Lower lobe of right lung (tissue), 2 donors: ENCODE measurements around the gene BIRC7. TPM values are rescaled to one million over a fixed set of nuclear protein-coding genes. Genes with fewer than 3 reads are reported as not detected.

Experiments used
- ATAC-seq, 2 donors: fragments of 200-7000 bp; cut with Tn5 transposase; one replicate each; pipeline ENCODE4 v1.9.1; 2020 to 2022; ENCODE audit warnings: mild to moderate bottlenecking in 2 of 2, moderate library complexity in 2 of 2
- DNase-seq: peaks from one replicate; pipeline ENCODE4 v3.0.0-alpha.2; 2020
- H3K27ac ChIP-seq: fragments of 200-600 bp; one replicate; pipeline ENCODE4 v1.8.0; 2022
- H3K27me3 ChIP-seq: fragments of 200-600 bp; one replicate; pipeline ENCODE4 v1.8.0; 2022; ENCODE audit warnings: low read depth
- H3K36me3 ChIP-seq: fragments of 200-600 bp; one replicate; pipeline ENCODE4 v1.8.0; 2022; ENCODE audit warnings: mild to moderate bottlenecking
- H3K4me1 ChIP-seq: fragments of 200-600 bp; one replicate; pipeline ENCODE4 v1.8.0; 2022
- H3K4me3 ChIP-seq: fragments of 200-600 bp; one replicate; pipeline ENCODE4 v1.8.0; 2022; ENCODE audit warnings: mild to moderate bottlenecking
- H3K9me3 ChIP-seq: fragments of 200-600 bp; one replicate; pipeline ENCODE4 v1.8.0; 2022
- CTCF ChIP-seq: fragments of 200-600 bp; IDR thresholded peaks from one replicate; pipeline ENCODE4 v1.8.0; 2022; ENCODE audit warnings: antibody characterized with exemption, mild to moderate bottlenecking
- intact Hi-C: fragments of 100-400 bp; cut with DNase I; formaldehyde crosslinking; loops from one replicate; pipeline ENCODE4 v1.11.0; 2022
- total RNA-seq: library from RNA; stranded (reverse); fragmentation: NEBNext Ultra II Directional; extraction: Animal tissue kit (Norgen Biotek cat#: 25700); gene quantifications from one replicate; pipeline ENCODE4 v1.2.1, GENCODE V29; 2021
- donor health status: DM: no; HTN: yes; CAD: no; lungs with severe emphysema.

Gene BIRC7
- total RNA-seq, 1 donor from 2014 or later: 15.9 TPM

- Histone ChIP-seq H3K36me3 (peaks cover 85% of the 10 kb centered on the region), H3K27me3 (no peaks in the 10 kb centered on the region), H3K4me3 (no peak overlapping the region), H3K9me3 (no peaks in the 10 kb centered on the region), H3K4me1 (no peaks in the 10 kb centered on the region), H3K27ac (no peak overlapping the region)
- DNase-seq (no peak), ATAC-seq (no peak)
- intact Hi-C loops: no loop called here
- no peak for TF ChIP-seq CTCF
Measured at GRCh38 chr20:63285636-63286615, 50.2 kb downstream of the BIRC7 start.

DNA sequence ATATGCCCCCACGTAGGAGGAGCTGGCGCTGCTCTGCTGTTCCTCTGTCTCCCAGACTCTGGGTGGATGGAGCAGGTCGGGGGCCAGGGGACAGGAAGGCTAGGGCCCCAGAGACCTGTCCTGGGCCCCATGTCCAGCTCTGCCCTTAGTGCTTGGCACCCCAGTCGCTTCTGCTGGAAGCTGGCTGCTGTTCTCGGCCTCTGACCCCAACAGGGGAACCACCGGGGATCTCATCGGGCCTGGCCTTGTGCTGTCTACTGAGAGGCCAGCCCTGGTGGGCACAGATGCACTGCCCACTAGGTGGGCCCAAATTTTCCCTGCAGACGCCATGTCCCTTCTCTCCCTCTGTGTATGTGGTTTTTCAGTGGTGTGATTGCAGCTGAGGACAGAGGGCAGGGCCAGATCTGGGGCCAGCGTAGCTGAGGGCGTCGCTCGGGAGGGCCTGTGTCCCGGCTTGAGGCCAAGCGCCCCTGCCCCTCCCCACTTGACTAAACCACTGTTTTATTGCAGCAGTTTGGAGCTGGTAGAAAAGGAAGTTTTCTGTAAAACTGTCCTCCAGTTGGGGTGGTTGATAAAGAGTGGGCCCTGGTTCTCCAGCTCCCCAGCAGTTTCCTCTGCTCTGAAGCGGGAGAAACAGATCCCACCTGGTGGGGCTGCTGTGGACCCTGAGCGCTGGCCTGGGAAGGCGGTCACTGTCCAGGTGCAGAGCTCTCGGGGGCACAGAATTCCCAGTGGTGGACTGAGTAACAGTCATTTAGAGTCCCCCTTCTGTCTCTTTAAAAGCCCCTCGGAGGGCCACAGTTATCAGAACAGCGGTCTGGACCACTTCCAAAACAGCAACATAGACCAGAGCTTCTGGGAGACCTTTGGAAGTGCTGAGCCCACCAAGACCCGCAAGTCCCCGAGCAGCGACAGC is 51.3 kb downstream of the BIRC7 start:
- TF ChIP-seq CTCF: no peak
- Histone ChIP-seq H3K4me1 (no peaks in the 10 kb centered on the region), H3K27me3 (no peaks in the 10 kb centered on the region), H3K27ac (no peak overlapping the region), H3K9me3 (no peaks in the 10 kb centered on the region), H3K36me3 (peaks cover 73% of the 10 kb centered on the region), H3K4me3 (no peak overlapping the region)
- DNase-seq (no peak), ATAC-seq (no peak)
- intact Hi-C loops: no loop called here

DNA sequence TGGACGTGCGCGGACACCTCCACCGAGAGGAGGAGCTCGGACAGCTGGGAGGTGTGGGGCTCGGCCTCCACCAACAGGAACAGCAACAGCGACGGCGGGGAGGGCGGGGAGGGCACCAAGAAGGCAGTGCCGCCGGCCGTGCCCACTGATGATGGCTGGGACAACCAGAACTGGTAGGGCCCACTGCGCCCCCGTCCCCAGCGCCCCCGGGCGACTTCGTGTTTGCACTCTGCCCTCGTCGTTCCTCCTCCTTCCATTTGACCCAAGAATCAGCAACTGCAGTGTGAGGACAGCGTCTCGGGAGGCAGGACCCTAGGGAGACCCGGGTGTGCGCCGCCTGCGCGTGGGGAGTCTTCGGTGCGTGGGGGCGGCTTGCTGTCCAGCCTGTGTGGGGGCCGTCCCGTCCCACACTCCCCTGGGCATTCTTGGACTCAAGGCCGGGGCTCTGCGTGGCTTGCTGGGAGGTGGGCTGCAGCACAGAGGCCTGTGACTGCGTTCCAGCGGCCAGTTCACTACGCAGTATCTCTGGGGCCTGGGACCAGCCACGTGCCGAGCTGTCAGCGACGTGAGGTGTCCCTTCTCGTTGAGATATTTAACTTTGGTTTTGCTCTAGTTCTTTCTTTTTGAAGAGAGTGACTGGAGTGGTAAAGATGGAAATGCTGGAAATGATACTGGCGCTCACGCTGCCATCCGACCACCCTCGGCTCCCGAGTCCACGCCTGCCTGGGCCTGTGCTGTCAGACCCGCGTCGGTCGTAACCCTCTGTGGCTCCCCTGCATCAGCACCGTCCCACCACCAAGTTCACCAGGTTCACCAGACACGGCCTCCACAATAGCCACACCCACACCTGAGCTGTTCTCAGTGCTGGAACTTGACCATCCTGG is 52.2 kb downstream of the BIRC7 start:
- Histone ChIP-seq H3K27me3 (no peaks in the 10 kb centered on the region), H3K36me3 (peaks cover 64% of the 10 kb centered on the region), H3K4me3 (no peak overlapping the region), H3K4me1 (no peaks in the 10 kb centered on the region), H3K27ac (no peak overlapping the region), H3K9me3 (no peaks in the 10 kb centered on the region)
- DNase-seq (no peak), ATAC-seq (no peak)
- no peak for TF ChIP-seq CTCF
- intact Hi-C loops: no loop called here

- peaks cover 57% of the 10 kb centered on the region for H3K36me3 ChIP-seq
- intact Hi-C loops: no loop called here
- H3K9me3 ChIP-seq: no peaks in the 10 kb centered on the region
- TF ChIP-seq CTCF: no peak
- H3K4me1 ChIP-seq: no peaks in the 10 kb centered on the region
- H3K27me3 ChIP-seq: no peaks in the 10 kb centered on the region
- ATAC-seq: no peak
- no peak overlapping the region for H3K4me3 ChIP-seq
- no peak overlapping the region for H3K27ac ChIP-seq
- no peak for DNase-seq
Measured at GRCh38 chr20:63288581-63289251, 53.0 kb downstream of the BIRC7 start.
